Pancreas (tissue), 10 donors: ENCODE results near the gene STK39. TPM values are rescaled to one million over a fixed set of nuclear protein-coding genes. Genes with fewer than 3 reads are reported as not detected.

Experiments used
- ATAC-seq, 4 donors: fragments of 200-7000 bp; cut with Tn5 transposase; one replicate each; pipeline versions ENCODE4 v1.8.0 to v1.9.1; 2020; ENCODE audit warnings: mild to moderate bottlenecking in 4 of 4, moderate library complexity in 4 of 4
- DNase-seq, 6 donors: peaks; one replicate each; pipeline ENCODE4 v3.0.0-alpha.2; 2020
- FAIRE-seq: peaks from 2 replicates; lab custom pipeline; 2012; peaks lifted over from hg19 to GRCh38; lab: Jason Lieb, UNC
- H3K27ac ChIP-seq, 4 donors: fragments of 200-600 bp; sonication (generic); 1 replicate in 3 of 4; 2 replicates in 1 of 4; pipeline versions ENCODE4 v1.5.0 to v1.8.0; 2020
- H3K27me3 ChIP-seq, 4 donors: fragments of 200-600 bp; one replicate each; pipeline ENCODE4 v1.8.0; 2021
- H3K36me3 ChIP-seq, 3 donors: fragments of 200-600 bp; sonication (generic) in 1 of 3; one replicate each; pipeline versions ENCODE4 v1.5.0 to v1.8.0; 2020 to 2021
- H3K4me1 ChIP-seq, 3 donors: fragments of 200-600 bp; one replicate each; pipeline ENCODE4 v1.8.0; 2021
- H3K4me3 ChIP-seq, 4 donors: fragments of 200-600 bp; sonication (generic) in 2 of 4; one replicate each; pipeline versions ENCODE4 v1.5.0 to v1.8.0; 2020 to 2021
- H3K9me3 ChIP-seq, 4 donors: fragments of 200-600 bp; one replicate each; pipeline ENCODE4 v1.8.0; 2021
- WGBS, 2 donors: extraction: QIAGEN DNeasy Blood & Tissue Kit; methylation state at CpG; one replicate each; pipeline ENCODE4 v1.1.7; 2013; 5-methylcytosine and 5-hydroxymethylcytosine counted together
- intact Hi-C, 3 donors: fragments of 100-400 bp; cut with DNase I; formaldehyde crosslinking; loops; one replicate each; pipeline versions ENCODE4 v1.11.1 to v1.14.2; 2022
- polyA plus RNA-seq, 2 donors: library from polyadenylated mRNA; stranded (reverse); fragments of 200-250 nt; gene quantifications; one replicate each; pipeline ENCODE4 v1.2.3, GENCODE V29; 2013
- total RNA-seq, 6 donors: library from RNA; stranded (reverse); fragmentation: NEBNext Ultra II Directional in 4 of 6; extraction: Animal tissue kit (Norgen Biotek cat#: 25700) in 4 of 6; gene quantifications; one replicate each; pipeline versions ENCODE4 v1.2.1 to v1.2.4, GENCODE V29; 2021 to 2023
- TF ChIP-seq, protein P1 (sequence below), 4 donors: fragments of 200-600 bp; sonication (generic) in 3 of 4; IDR thresholded peaks; one replicate each; pipeline versions ENCODE4 v1.5.0 to v1.8.0; 2021; ENCODE audit warnings: antibody characterized with exemption in 4 of 4
- donor health status: healthy with polysubstance abuse.
- donor health status: DM: no; HTN: no; CAD: no; lungs with moderate emphysema.
- donor health status: DM: no; HTN: no; CAD: no.
- donor health status: control.
- donor health status: control.
- donor health status: Bipolar disorder and iron deficiency.
- donor health status: DM: yes; HTN: yes; CAD: no.
- donor health status: DM: no; HTN: no; CAD: no.
- donor health status: DM: no; HTN: no; CAD: no.
- donor health status: DM: yes; HTN: yes; CAD: no.

STK39 gene
- total and polyA plus RNA-seq, 8 donors = 9.5 to 23.1 (median 15.5) TPM

- ATAC-seq (no peak), DNase-seq (no peak), FAIRE-seq (no peak)
- H3K27me3 ChIP-seq = no peaks in the 10 kb centered on the region
- no peak overlapping the region for H3K4me3 ChIP-seq
- TF ChIP-seq, protein P1, sequence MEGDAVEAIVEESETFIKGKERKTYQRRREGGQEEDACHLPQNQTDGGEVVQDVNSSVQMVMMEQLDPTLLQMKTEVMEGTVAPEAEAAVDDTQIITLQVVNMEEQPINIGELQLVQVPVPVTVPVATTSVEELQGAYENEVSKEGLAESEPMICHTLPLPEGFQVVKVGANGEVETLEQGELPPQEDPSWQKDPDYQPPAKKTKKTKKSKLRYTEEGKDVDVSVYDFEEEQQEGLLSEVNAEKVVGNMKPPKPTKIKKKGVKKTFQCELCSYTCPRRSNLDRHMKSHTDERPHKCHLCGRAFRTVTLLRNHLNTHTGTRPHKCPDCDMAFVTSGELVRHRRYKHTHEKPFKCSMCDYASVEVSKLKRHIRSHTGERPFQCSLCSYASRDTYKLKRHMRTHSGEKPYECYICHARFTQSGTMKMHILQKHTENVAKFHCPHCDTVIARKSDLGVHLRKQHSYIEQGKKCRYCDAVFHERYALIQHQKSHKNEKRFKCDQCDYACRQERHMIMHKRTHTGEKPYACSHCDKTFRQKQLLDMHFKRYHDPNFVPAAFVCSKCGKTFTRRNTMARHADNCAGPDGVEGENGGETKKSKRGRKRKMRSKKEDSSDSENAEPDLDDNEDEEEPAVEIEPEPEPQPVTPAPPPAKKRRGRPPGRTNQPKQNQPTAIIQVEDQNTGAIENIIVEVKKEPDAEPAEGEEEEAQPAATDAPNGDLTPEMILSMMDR (IDR thresholded peaks at IDR 0.05) = no peak
- H3K9me3 ChIP-seq = no peaks in the 10 kb centered on the region
- peak overlapping the region in 2 of 4 donors; percentile 5 to 46 for H3K27ac ChIP-seq
- H3K36me3 ChIP-seq = no peaks in the 10 kb centered on the region
- intact Hi-C loops = no loop called here
- peaks cover 8 to 28% (median 11%) of the 10 kb centered on the region in 3 donors for H3K4me1 ChIP-seq
- WGBS, 2 donors = 54 to 56% methylated on average over 5 of the region's 5 CpGs
These were observed 45.7 kb downstream of the STK39 start for GRCh38 chr2:168201584-168202116.

DNA sequence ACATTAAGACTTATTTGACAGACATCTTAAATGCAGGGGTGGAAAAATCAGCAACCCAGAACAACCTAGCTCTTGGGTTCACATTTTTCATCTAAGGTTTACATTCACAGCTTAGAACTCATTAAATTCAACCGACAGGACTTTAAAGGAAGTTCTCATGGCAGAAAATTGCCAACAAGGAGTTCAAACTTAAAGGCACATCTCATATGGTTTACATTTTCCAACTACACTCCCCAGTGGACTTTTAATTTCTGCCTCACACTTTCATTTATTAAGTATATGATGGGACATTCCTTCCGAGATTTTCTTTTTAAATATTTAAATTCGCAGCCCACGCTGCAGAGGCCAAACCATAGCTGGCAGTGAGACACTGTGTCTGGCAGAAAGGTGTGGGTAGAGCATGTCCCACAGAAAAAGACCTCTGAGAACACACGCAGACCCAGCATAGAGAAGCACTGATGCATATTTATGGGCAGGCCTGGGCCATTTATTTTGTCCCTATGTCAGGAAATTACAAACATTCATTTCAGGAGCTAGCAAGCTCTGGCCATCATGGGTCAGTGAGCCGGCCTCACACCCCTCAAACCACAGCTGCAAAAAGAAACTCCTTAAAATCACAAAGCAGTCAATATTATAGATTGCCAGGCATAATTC is 46.3 kb downstream of the STK39 start:
- FAIRE-seq = no peak

DNA sequence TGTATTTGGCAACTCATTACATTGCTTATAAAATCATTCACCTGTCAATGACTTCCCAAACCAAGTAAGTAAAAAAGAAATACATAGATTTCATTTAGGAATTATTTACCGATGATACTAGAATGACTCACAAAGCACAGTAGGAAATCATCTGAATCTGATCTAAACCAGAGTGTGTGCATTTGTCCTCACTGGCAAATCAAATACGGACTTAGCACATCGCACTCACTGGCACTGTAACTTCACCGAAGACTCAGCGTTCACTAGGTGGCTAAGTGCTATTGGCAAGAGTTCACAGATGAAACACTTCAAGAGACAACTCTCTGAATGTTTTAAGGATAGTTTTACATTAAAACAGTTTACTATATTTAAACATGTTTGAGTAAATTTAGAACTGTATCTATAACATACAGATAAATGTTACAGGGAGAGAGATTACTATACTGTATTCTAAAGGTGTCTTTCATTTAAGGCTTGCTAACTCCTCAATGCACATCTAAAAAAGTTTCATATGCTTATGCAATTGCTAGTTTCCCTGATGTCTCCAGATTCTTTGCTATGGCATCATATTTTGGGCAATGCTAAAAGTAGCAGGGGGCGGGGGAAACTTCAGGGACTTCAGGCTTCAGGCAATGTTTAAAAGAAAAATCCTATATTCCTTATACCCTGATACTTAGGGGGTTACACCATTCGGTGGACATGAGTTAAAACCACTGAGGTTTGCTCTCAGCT is 48.8 kb downstream of the STK39 start:
- 49 to 52% methylated on average over 7 of the region's 7 CpGs for WGBS, 2 donors
- Histone ChIP-seq H3K4me3 (no peak overlapping the region), H3K36me3 (no peaks in the 10 kb centered on the region), H3K9me3 (no peaks in the 10 kb centered on the region), H3K4me1 (peaks cover 11 to 29% (median 15%) of the 10 kb centered on the region in 3 donors), H3K27ac (no peak overlapping the region), H3K27me3 (no peaks in the 10 kb centered on the region)
- DNase-seq (no peak), ATAC-seq (peak in 1 of 4 donors; percentile 47), FAIRE-seq (no peak)
- intact Hi-C loops = no loop called here
- TF ChIP-seq, protein P1 (IDR thresholded peaks at IDR 0.05) = no peak

More for the DNA sequence above, 46.3 kb downstream of the STK39 start:
- no peak overlapping the region for H3K4me3 ChIP-seq
- ATAC-seq = no peak
- intact Hi-C loops = no loop called here
- peak overlapping the region in 2 of 4 donors; percentile 5 to 46 for H3K27ac ChIP-seq
- TF ChIP-seq, protein P1 (IDR thresholded peaks at IDR 0.05) = no peak
- H3K4me1 ChIP-seq = peaks cover 11 to 32% (median 13%) of the 10 kb centered on the region in 3 donors
- H3K27me3 ChIP-seq = no peaks in the 10 kb centered on the region
- 57 to 64% methylated on average over 6 of the region's 6 CpGs for WGBS, 2 donors
- H3K36me3 ChIP-seq = no peaks in the 10 kb centered on the region
- no peaks in the 10 kb centered on the region for H3K9me3 ChIP-seq
- no peak for DNase-seq

DNA sequence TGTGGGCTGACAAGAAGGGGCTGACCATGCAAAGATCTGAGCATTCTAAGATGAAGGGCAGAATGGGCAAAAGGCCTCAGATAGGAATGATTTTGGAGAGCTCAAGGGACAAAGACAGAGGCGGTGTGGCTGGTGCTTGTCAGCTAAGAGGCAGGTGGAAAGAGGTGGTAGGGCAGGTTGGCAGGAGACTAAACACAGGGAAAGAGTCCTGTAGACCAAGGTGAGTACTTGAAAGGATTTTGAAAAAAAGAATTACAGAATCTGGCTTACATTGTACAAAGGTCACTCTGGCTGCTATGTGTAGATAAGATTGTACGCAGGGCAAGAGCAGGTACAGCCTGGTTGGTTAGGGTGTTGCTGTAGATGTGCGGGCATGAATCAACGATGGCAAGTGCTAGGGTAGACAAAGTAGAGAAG is 50.6 kb downstream of the STK39 start:
- Histone ChIP-seq H3K27ac (peak overlapping the region in 3 of 4 donors; percentile 28 to 71 (median 70)), H3K9me3 (no peaks in the 10 kb centered on the region), H3K4me1 (peaks cover 18 to 41% (median 21%) of the 10 kb centered on the region in 3 donors), H3K36me3 (no peaks in the 10 kb centered on the region), H3K4me3 (no peak overlapping the region), H3K27me3 (no peaks in the 10 kb centered on the region)
- ATAC-seq (peak; percentile 86 to 94 (median 90)), DNase-seq (peak in 4 of 6 donors; percentile 24 to 63 (median 45)), FAIRE-seq (no peak)
- 22 to 23% methylated on average over 4 of the region's 4 CpGs for WGBS, 2 donors
- intact Hi-C loops = no loop called here
- TF ChIP-seq, protein P1 (IDR thresholded peaks at IDR 0.05) = no peak
